H9 (cell line): ENCODE data around the gene TFB1M. TPM values are rescaled to one million over a fixed set of nuclear protein-coding genes. Genes with fewer than 3 reads are reported as not detected.

Experiments used
- DNase-seq: peaks from one replicate; pipeline ENCODE4 v3.0.0-alpha.2; 2017
- H2AFZ ChIP-seq: one replicate; pipeline ENCODE4 v1.6.1; 2013; ENCODE audit warnings: mild to moderate bottlenecking, low read length, control low read depth, moderate library complexity
- H2AK5ac ChIP-seq: 2 replicates; pipeline ENCODE4 v1.6.1; 2013; ENCODE audit warnings: low read length, control low read depth, mixed read lengths; ENCODE audit not compliant: insufficient read length
- H2BK120ac ChIP-seq: one replicate; pipeline ENCODE4 v1.6.1; 2013; ENCODE audit warnings: low read depth, mild to moderate bottlenecking, low read length, control low read depth, inconsistent platforms; ENCODE audit not compliant: poor library complexity, severe bottlenecking
- H2BK12ac ChIP-seq: 2 replicates; pipeline ENCODE4 v1.6.1; 2013; ENCODE audit warnings: low read length, control low read depth, mixed read lengths, low read depth; ENCODE audit not compliant: insufficient read length
- H2BK15ac ChIP-seq: 2 replicates; pipeline ENCODE4 v1.6.1; 2013; ENCODE audit warnings: low read depth, low read length, control low read depth
- H2BK20ac ChIP-seq: one replicate; pipeline ENCODE4 v1.6.1; 2013; ENCODE audit warnings: low read depth, mild to moderate bottlenecking, low read length, control low read depth, inconsistent platforms; ENCODE audit not compliant: poor library complexity, severe bottlenecking
- H2BK5ac ChIP-seq: 2 replicates; pipeline ENCODE4 v1.6.1; 2013; ENCODE audit warnings: low read length, control low read depth, mixed read lengths; ENCODE audit not compliant: insufficient read length
- H3K14ac ChIP-seq: 2 replicates; pipeline ENCODE4 v1.6.1; 2013; ENCODE audit warnings: low read length, control low read depth; ENCODE audit not compliant: insufficient read depth
- H3K18ac ChIP-seq: 2 replicates; pipeline ENCODE4 v1.6.1; 2013; ENCODE audit warnings: low read depth, mild to moderate bottlenecking, mixed read lengths, low read length, control low read depth; ENCODE audit not compliant: insufficient read length
- H3K23ac ChIP-seq: 2 replicates; pipeline ENCODE4 v1.6.1; 2013; ENCODE audit warnings: low read length, control low read depth, mixed read lengths, low read depth; ENCODE audit not compliant: insufficient read length
- H3K23me2 ChIP-seq: 2 replicates; pipeline ENCODE4 v1.6.1; 2013; ENCODE audit warnings: low read depth, mild to moderate bottlenecking, mixed read lengths, low read length, control low read depth; ENCODE audit not compliant: insufficient read length, poor library complexity, severe bottlenecking
- H3K27ac ChIP-seq: 2 replicates; pipeline ENCODE4 v1.5.1; 2013; ENCODE audit warnings: low read length, control low read depth, mixed read lengths, low read depth; ENCODE audit not compliant: insufficient read length
- H3K27me3 ChIP-seq: 2 replicates; pipeline ENCODE4 v1.6.1; 2013; ENCODE audit warnings: low read length, control low read depth, inconsistent platforms; ENCODE audit not compliant: insufficient read depth
- H3K4ac ChIP-seq: 2 replicates; pipeline ENCODE4 v1.6.1; 2013; ENCODE audit warnings: low read depth, mild to moderate bottlenecking, control low read depth, inconsistent platforms, low read length, moderate library complexity
- H3K4me1 ChIP-seq: 2 replicates; pipeline ENCODE4 v1.6.1; 2013; ENCODE audit warnings: low read length, control low read depth, inconsistent platforms; ENCODE audit not compliant: insufficient read depth
- H3K4me2 ChIP-seq: 2 replicates; pipeline ENCODE4 v1.6.1; 2013; ENCODE audit warnings: low read length, control low read depth, mixed read lengths; ENCODE audit not compliant: insufficient read length, insufficient read depth
- H3K56ac ChIP-seq: 2 replicates; pipeline ENCODE4 v1.6.1; 2013; ENCODE audit warnings: low read depth, mild to moderate bottlenecking, mixed read lengths, low read length, control low read depth; ENCODE audit not compliant: insufficient read length
- H3K79me1 ChIP-seq: 2 replicates; pipeline ENCODE4 v1.6.1; 2013; ENCODE audit warnings: low read depth, mild to moderate bottlenecking, moderate library complexity, low read length, control low read depth, inconsistent platforms; ENCODE audit not compliant: insufficient read depth, poor library complexity, severe bottlenecking
- H3K79me2 ChIP-seq: 2 replicates; pipeline ENCODE4 v1.6.1; 2013; ENCODE audit warnings: low read length, control low read depth, inconsistent platforms; ENCODE audit not compliant: insufficient read depth
- H3K9ac ChIP-seq: 2 replicates; pipeline ENCODE4 v1.6.1; 2013; ENCODE audit warnings: low read length, control low read depth, mixed read lengths; ENCODE audit not compliant: insufficient read length; ENCODE audit errors: extremely low read depth
- H3K9me3 ChIP-seq: one replicate; pipeline ENCODE4 v1.6.1; 2013; ENCODE audit warnings: low read depth, low read length, inconsistent platforms; ENCODE audit not compliant: control insufficient read depth
- H3T11ph ChIP-seq: one replicate; pipeline ENCODE4 v1.6.1; 2013; ENCODE audit warnings: mild to moderate bottlenecking, low read length, control low read depth, inconsistent platforms
- H4K20me1 ChIP-seq: one replicate; pipeline ENCODE4 v1.6.1; 2013; ENCODE audit not compliant: control insufficient read depth, insufficient read length, insufficient read depth
- H4K5ac ChIP-seq: 2 replicates; pipeline ENCODE4 v1.6.1; 2013; ENCODE audit warnings: low read depth, mild to moderate bottlenecking, mixed read lengths, low read length, control low read depth; ENCODE audit not compliant: insufficient read length
- H4K8ac ChIP-seq: replicated peaks from 2 replicates; pipeline ENCODE4 v1.6.1; 2013; ENCODE audit warnings: low read length, control low read depth, mixed read lengths, low read depth; ENCODE audit not compliant: insufficient read length
- H4K91ac ChIP-seq: 2 replicates; pipeline ENCODE4 v1.6.1; 2013; ENCODE audit warnings: low read depth, mild to moderate bottlenecking, moderate library complexity, mixed read lengths, low read length, control low read depth; ENCODE audit not compliant: insufficient read length
- H3K27ac Mint-ChIP-seq, 3 experiments: 2 replicates in 2 of 3; 3 replicates in 1 of 3; pipeline ENCODE4 v1.8.0; 2020 to 2021; ENCODE audit warnings: mixed read lengths in 3 of 3, mild to moderate bottlenecking in 1 of 3, moderate library complexity in 1 of 3
- H3K27me3 Mint-ChIP-seq: 2 replicates; pipeline ENCODE4 v1.8.0; 2021; ENCODE audit warnings: low read depth, mild to moderate bottlenecking, moderate library complexity, mixed read lengths
- H3K36me3 Mint-ChIP-seq, 3 experiments: 2 replicates in 2 of 3; 3 replicates in 1 of 3; pipeline ENCODE4 v1.8.0; 2020 to 2021; ENCODE audit warnings: low read depth in 3 of 3, mixed read lengths in 3 of 3; ENCODE audit not compliant: insufficient read depth in 1 of 3
- H3K4me1 Mint-ChIP-seq, 2 experiments: 2 replicates each; pipeline ENCODE4 v1.8.0; 2020; ENCODE audit warnings: mixed read lengths in 2 of 2
- H3K4me3 Mint-ChIP-seq, 2 experiments: 2 replicates in 1 of 2; 3 replicates in 1 of 2; pipeline ENCODE4 v1.8.0; 2020 to 2021; ENCODE audit warnings: mild to moderate bottlenecking in 2 of 2, mixed read lengths in 2 of 2, moderate library complexity in 1 of 2
- H3K9me3 Mint-ChIP-seq, 2 experiments: 2 replicates in 1 of 2; 3 replicates in 1 of 2; pipeline ENCODE4 v1.8.0; 2020; ENCODE audit warnings: mild to moderate bottlenecking in 2 of 2, mixed read lengths in 2 of 2, moderate library complexity in 1 of 2
- WGBS: extraction: QIAGEN DNeasy Blood & Tissue Kit; methylation state at CpG from one replicate; pipeline ENCODE4 v1.1.7; 2013; ENCODE audit warnings: missing lambda C conversion rate, low lambda C conversion rate, mixed read lengths; ENCODE audit not compliant: insufficient read length; ENCODE audit errors: extremely low coverage; 5-methylcytosine and 5-hydroxymethylcytosine counted together
- total RNA-seq: library from RNA; stranded (reverse); gene quantifications from 2 replicates; pipeline ENCODE4 v1.2.1, GENCODE V29; 2021
- TF ChIP-seq, protein P1 (sequence below): fragments of 200-600 bp; sonication (generic); conservative IDR thresholded peaks from 3 replicates; pipeline ENCODE4 v1.8.0; 2021; ENCODE audit warnings: antibody characterized with exemption, mild to moderate bottlenecking

The TFB1M gene
- total RNA-seq, 1 experiment from 2014 or later: 28.6 TPM

DNA sequence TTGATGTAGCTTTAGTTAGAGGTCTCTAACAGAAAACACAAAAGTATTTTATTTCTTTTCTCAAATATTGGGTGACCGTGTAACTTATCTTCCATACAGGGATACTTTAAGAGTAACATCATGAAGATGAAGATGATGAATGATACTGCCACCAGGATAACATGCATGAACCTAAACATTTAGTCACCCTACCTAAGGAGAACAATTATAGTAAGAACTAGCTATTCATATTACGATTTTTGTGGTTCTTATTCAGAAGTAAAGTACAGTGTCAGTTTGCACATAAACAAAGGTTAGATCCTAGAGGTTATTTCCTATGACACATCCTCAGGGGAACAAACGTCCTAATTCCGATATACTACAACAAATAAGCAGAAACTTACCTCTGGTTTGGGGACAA is 29.5 kb downstream of the TFB1M start:
- no peak overlapping the region for H2BK5ac ChIP-seq
- no peak overlapping the region for H2BK12ac ChIP-seq
- Mint-ChIP-seq H3K27ac (no peak overlapping the region), H3K27me3 (no peaks in the 10 kb centered on the region), H3K4me1 (peaks cover 0 to 8% of the 10 kb centered on the region in 2 experiments; a peak in 2 of 4 replicates), H3K36me3 (peaks cover 9 to 52% (median 44%) of the 10 kb centered on the region in 3 experiments; a peak in 6 of 7 replicates), H3K9me3 (no peaks in the 10 kb centered on the region), H3K4me3 (no peak overlapping the region)
- no peak overlapping the region for H3K56ac ChIP-seq
- no peak overlapping the region for H3K4me2 ChIP-seq
- no peak overlapping the region for H4K8ac ChIP-seq
- no peak overlapping the region for H4K5ac ChIP-seq
- no peak overlapping the region for H3K4ac ChIP-seq
- no peak overlapping the region for H2BK15ac ChIP-seq
- no peak overlapping the region for H3K27ac ChIP-seq
- no peak overlapping the region for H3T11ph ChIP-seq
- no peak overlapping the region for H3K23ac ChIP-seq
- no peak overlapping the region for H2BK20ac ChIP-seq
- no peak overlapping the region for H4K91ac ChIP-seq
- H3K14ac ChIP-seq: no peak overlapping the region
- H3K9me3 ChIP-seq: no peaks in the 10 kb centered on the region
- no peak overlapping the region for H2AFZ ChIP-seq
- H2BK120ac ChIP-seq: no peak overlapping the region
- H3K79me2 ChIP-seq: no peaks in the 10 kb centered on the region
- no peak overlapping the region for H3K18ac ChIP-seq
- H3K23me2 ChIP-seq: no peaks in the 10 kb centered on the region
- no peaks in the 10 kb centered on the region for H3K79me1 ChIP-seq
- no peaks in the 10 kb centered on the region for H4K20me1 ChIP-seq
- TF ChIP-seq, protein P1, sequence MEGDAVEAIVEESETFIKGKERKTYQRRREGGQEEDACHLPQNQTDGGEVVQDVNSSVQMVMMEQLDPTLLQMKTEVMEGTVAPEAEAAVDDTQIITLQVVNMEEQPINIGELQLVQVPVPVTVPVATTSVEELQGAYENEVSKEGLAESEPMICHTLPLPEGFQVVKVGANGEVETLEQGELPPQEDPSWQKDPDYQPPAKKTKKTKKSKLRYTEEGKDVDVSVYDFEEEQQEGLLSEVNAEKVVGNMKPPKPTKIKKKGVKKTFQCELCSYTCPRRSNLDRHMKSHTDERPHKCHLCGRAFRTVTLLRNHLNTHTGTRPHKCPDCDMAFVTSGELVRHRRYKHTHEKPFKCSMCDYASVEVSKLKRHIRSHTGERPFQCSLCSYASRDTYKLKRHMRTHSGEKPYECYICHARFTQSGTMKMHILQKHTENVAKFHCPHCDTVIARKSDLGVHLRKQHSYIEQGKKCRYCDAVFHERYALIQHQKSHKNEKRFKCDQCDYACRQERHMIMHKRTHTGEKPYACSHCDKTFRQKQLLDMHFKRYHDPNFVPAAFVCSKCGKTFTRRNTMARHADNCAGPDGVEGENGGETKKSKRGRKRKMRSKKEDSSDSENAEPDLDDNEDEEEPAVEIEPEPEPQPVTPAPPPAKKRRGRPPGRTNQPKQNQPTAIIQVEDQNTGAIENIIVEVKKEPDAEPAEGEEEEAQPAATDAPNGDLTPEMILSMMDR: no peak
- DNase-seq: no peak
- no peak overlapping the region for H3K9ac ChIP-seq
- H3K27me3 ChIP-seq: no peaks in the 10 kb centered on the region
- no peak overlapping the region for H2AK5ac ChIP-seq
- H3K4me1 ChIP-seq: no peaks in the 10 kb centered on the region
- no CpG with 5 or more reads among the region's 4 CpGs for WGBS
